ENCODE measurements around the gene DIS3L2. TPM values are rescaled to one million over a fixed set of nuclear protein-coding genes. Genes with fewer than 3 reads are reported as not detected.
"Not testable (repeated sequence)": the region's sequence is repeated elsewhere in the genome, so short reads cannot be mapped to it uniquely, and the experiment has no call there.

DIS3L2 gene
- total RNA-seq, 3 donors from 2014 or later (not counting 1 experiment from before 2014, with no cell fraction given), result 56.4 to 63.6 (median 59.4) TPM

DNA sequence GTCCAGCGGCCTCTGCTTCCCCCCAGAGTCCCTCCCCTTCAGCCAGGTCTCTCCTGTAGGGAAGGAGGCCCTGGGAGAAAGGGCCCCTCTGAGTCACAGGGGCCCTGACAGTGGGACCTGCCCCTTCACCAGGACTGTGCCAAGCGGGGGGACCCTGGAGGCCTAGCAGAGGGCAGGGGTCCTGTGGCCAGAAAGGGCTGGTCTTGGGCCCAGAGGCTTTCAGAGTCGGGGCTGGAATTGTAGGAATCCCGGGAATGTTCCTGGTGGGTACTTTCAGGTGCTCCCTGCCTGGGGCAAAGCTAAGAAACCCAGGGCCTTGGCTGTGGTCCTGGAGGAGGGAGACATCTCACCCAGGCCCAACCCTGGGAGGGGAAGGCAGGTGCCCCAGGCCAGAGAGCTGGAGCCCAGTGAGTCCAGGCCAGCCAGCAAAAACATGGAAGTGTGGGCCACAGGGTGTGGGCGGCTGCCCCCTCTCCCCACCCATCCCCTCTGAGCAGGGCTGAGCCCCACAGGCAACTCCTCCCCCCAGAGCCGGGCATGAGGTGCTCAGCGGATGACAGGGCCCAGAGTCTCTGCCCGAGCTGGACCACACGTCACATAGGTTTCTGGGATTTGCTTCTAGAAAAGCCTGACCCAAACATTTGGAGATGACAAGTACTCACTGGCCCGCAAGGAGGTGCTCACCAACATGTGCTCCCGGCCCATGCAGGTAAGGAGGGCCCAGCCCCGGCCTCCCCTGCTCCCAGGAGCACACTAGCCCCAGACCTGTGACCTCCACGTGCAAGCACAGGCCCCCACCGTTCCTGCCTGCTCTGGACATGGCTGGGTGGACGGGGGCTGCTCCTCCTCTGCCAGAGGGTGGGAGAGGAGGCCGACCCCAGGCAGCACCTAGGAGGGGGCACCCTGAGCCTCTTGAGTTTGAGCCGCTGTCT, 368.8 kb downstream of the DIS3L2 start:
- H3K4me3 Mint-ChIP-seq, result no peak overlapping the region
- intact Hi-C loops (cut with micrococcal nuclease), result no loop called here
- H3K4me1 Mint-ChIP-seq, result peaks cover 0 to 11% of the 10 kb centered on the region in 2 donors
- DNase-seq (no peak), ATAC-seq (no peak)
- Histone ChIP-seq H3K4me1 (ENCODE audit: control insufficient read depth, insufficient read depth, low read length) (peaks cover 27% of the 10 kb centered on the region), H3K4me3 (ENCODE audit: low read length) (no peak overlapping the region), H3K9me3 (ENCODE audit: control insufficient read depth, insufficient read depth, low read length) (no peaks in the 10 kb centered on the region), H3K27ac (ENCODE audit: low read length) (no peak overlapping the region), H3K27me3 (ENCODE audit: control insufficient read depth, insufficient read depth, low read length) (no peaks in the 10 kb centered on the region), H3K36me3 (ENCODE audit: control insufficient read depth, insufficient read depth, low read length) (peaks cover 2% of the 10 kb centered on the region)
- TF ChIP-seq CTCF (IDR thresholded peaks at IDR 0.05), result no peak
- no peaks in the 10 kb centered on the region for H3K9me3 Mint-ChIP-seq
- WGBS (ENCODE audit: insufficient coverage), result 95% methylated on average over 12 of the region's 17 CpGs
- H3K27me3 Mint-ChIP-seq (ENCODE audit: low read depth in 2 of 2), result no peaks in the 10 kb centered on the region
- H3K36me3 Mint-ChIP-seq, result no peaks in the 10 kb centered on the region
- H3K27ac Mint-ChIP-seq, result no peak overlapping the region

GRCh38 chr2:232331061-232331460, 369.5 kb downstream of the DIS3L2 start:
- intact Hi-C loops (cut with micrococcal nuclease); H3K27me3 ChIP-seq (ENCODE audit: control insufficient read depth, insufficient read depth, low read length); H3K4me3 Mint-ChIP-seq; H3K36me3 ChIP-seq (ENCODE audit: control insufficient read depth, insufficient read depth, low read length); H3K9me3 Mint-ChIP-seq; H3K27ac Mint-ChIP-seq; H3K27ac ChIP-seq (ENCODE audit: low read length); H3K27me3 Mint-ChIP-seq (ENCODE audit: low read depth in 2 of 2); H3K9me3 ChIP-seq (ENCODE audit: control insufficient read depth, insufficient read depth, low read length); ATAC-seq; DNase-seq; H3K4me3 ChIP-seq (ENCODE audit: low read length); H3K36me3 Mint-ChIP-seq: not testable (repeated sequence)
- peaks cover 21% of the 10 kb centered on the region for H3K4me1 ChIP-seq (ENCODE audit: control insufficient read depth, insufficient read depth, low read length)
- peaks cover 0 to 11% of the 10 kb centered on the region in 2 donors for H3K4me1 Mint-ChIP-seq
- 87% methylated on average over 10 of the region's 11 CpGs for WGBS (ENCODE audit: insufficient coverage)

- ATAC-seq; intact Hi-C loops (cut with micrococcal nuclease); H3K9me3 ChIP-seq (ENCODE audit: control insufficient read depth, insufficient read depth, low read length); H3K27me3 Mint-ChIP-seq (ENCODE audit: low read depth in 2 of 2); H3K27me3 ChIP-seq (ENCODE audit: control insufficient read depth, insufficient read depth, low read length); H3K36me3 ChIP-seq (ENCODE audit: control insufficient read depth, insufficient read depth, low read length); H3K4me3 ChIP-seq (ENCODE audit: low read length); H3K9me3 Mint-ChIP-seq; H3K27ac Mint-ChIP-seq; H3K27ac ChIP-seq (ENCODE audit: low read length); DNase-seq; H3K36me3 Mint-ChIP-seq; H3K4me3 Mint-ChIP-seq; H3K4me1 Mint-ChIP-seq: not testable (repeated sequence)
- WGBS (ENCODE audit: insufficient coverage), result 80% methylated on average over 10 of the region's 11 CpGs
- H3K4me1 ChIP-seq (ENCODE audit: control insufficient read depth, insufficient read depth, low read length), result peaks cover 16% of the 10 kb centered on the region
These were observed 370.1 kb downstream of the DIS3L2 start for GRCh38 chr2:232331641-232332040.

- H3K27ac ChIP-seq (ENCODE audit: low read length); DNase-seq; H3K9me3 ChIP-seq (ENCODE audit: control insufficient read depth, insufficient read depth, low read length); H3K27ac Mint-ChIP-seq; H3K4me3 ChIP-seq (ENCODE audit: low read length); H3K4me1 Mint-ChIP-seq; intact Hi-C loops (cut with micrococcal nuclease); H3K4me1 ChIP-seq (ENCODE audit: control insufficient read depth, insufficient read depth, low read length); H3K27me3 Mint-ChIP-seq (ENCODE audit: low read depth in 2 of 2); H3K4me3 Mint-ChIP-seq; ATAC-seq; H3K36me3 Mint-ChIP-seq; H3K27me3 ChIP-seq (ENCODE audit: control insufficient read depth, insufficient read depth, low read length); H3K9me3 Mint-ChIP-seq; H3K36me3 ChIP-seq (ENCODE audit: control insufficient read depth, insufficient read depth, low read length): not testable (repeated sequence)
- WGBS (ENCODE audit: insufficient coverage), result 93% methylated on average over 15 of the region's 26 CpGs
These were observed 370.9 kb downstream of the DIS3L2 start for GRCh38 chr2:232332244-232332939.

- H3K4me1 Mint-ChIP-seq, result no peaks in the 10 kb centered on the region
- Histone ChIP-seq H3K4me3 (ENCODE audit: low read length) (no peak overlapping the region), H3K27ac (ENCODE audit: low read length) (no peak overlapping the region), H3K9me3 (ENCODE audit: control insufficient read depth, insufficient read depth, low read length) (no peaks in the 10 kb centered on the region), H3K36me3 (ENCODE audit: control insufficient read depth, insufficient read depth, low read length) (peaks cover 5% of the 10 kb centered on the region), H3K4me1 (ENCODE audit: control insufficient read depth, insufficient read depth, low read length) (peaks cover 3% of the 10 kb centered on the region), H3K27me3 (ENCODE audit: control insufficient read depth, insufficient read depth, low read length) (no peaks in the 10 kb centered on the region)
- no peak overlapping the region for H3K4me3 Mint-ChIP-seq
- ATAC-seq, result no peak
- no peak overlapping the region for H3K27ac Mint-ChIP-seq
- H3K36me3 Mint-ChIP-seq, result no peaks in the 10 kb centered on the region
- 94% methylated on average over 4 of the region's 10 CpGs for WGBS (ENCODE audit: insufficient coverage)
- TF ChIP-seq CTCF (IDR thresholded peaks at IDR 0.05), result no peak
- H3K9me3 Mint-ChIP-seq, result no peaks in the 10 kb centered on the region
- intact Hi-C loops (cut with micrococcal nuclease), result no loop called here
- no peaks in the 10 kb centered on the region for H3K27me3 Mint-ChIP-seq (ENCODE audit: low read depth in 2 of 2)
- no peak for DNase-seq
These were observed 371.4 kb downstream of the DIS3L2 start for GRCh38 chr2:232332940-232333259.
